RWPE1 (cell line): ENCODE measurements around the gene AKIP1.

Source experiments
- CTCF ChIA-PET: fragments of 350-600 bp; sonication (Branson Sonifier 250); formaldehyde crosslinking; extraction: SDS; loops from one replicate; lab custom pipeline; 2021; lab: Yijun Ruan, JAX
- POLR2A ChIA-PET: fragments of 400-600 bp; formaldehyde crosslinking; extraction: SDS; loops from one replicate; lab custom pipeline; 2020; ENCODE audit warnings: antibody characterized with exemption; ENCODE audit not compliant: low non-redundant PET; lab: Yijun Ruan, JAX
- DNase-seq: peaks from one replicate; pipeline ENCODE4 v3.0.0; 2012; ENCODE audit warnings: low spot score
- H3K27ac ChIP-seq: fragments of 450-650 bp; 2 replicates; pipeline ENCODE4 v1.5.1; 2017
- TF ChIP-seq, protein P1 (sequence below): fragments of 450-650 bp; conservative IDR thresholded peaks from 2 replicates; pipeline ENCODE4 v1.5.1; 2017; ENCODE audit warnings: low read depth, mild to moderate bottlenecking

AKIP1 gene, protein sequence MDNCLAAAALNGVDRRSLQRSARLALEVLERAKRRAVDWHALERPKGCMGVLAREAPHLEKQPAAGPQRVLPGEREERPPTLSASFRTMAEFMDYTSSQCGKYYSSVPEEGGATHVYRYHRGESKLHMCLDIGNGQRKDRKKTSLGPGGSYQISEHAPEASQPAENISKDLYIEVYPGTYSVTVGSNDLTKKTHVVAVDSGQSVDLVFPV

DNA sequence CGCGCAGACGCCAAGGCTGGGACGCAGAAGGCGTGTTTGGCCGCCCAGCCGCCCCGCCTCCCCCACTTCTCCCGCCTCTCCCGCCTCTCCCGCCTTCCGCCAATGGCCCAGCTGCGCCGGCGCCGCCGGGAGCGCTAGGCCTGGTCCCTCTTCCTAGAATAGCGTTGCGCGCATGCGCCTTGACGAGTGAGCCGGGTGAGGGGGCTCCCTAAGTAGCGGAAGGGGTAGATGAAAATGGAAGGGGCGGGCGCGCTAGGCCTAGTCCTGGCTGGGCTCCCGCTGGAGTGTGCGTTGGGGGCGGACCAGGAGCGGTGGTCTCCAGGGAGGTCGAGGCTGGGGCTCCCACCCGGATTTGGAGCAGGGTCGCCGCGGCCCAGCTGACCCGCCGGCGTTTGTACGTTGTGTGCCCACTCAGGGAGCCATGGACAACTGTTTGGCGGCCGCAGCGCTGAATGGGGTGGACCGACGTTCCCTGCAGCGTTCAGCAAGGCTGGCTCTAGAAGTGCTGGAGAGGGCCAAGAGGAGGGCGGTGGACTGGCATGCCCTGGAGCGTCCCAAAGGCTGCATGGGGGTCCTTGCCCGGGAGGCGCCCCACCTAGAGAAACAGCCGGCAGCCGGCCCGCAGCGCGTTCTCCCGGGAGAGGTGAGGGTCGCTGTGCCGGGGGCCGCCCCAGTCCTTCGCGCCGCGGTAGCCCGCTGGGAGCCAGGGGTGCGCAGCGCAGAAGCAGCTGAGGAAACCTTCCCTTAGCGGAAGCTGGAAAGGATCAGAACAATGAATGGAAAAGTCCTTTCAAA is at the start of gene AKIP1:
Gene AKIP1, plus strand, starts transcription at position 161 of the 795 bp plus-strand sequence. Its CDS starts 261 bp downstream, at position 422.
- ChIA-PET CTCF (interaction anchor here (0.7 to 1.0 kb wide), 5 partner anchors 48 to 628 kb away, joined by 3 to 4 read pairs (median 3); no protein-coding TSS in a partner anchor), POLR2A (interaction anchor here (0.6 kb wide), 1 partner anchor 53 kb away, joined by 3 read pairs; no protein-coding TSS in a partner anchor)
- TF ChIP-seq, protein P1, sequence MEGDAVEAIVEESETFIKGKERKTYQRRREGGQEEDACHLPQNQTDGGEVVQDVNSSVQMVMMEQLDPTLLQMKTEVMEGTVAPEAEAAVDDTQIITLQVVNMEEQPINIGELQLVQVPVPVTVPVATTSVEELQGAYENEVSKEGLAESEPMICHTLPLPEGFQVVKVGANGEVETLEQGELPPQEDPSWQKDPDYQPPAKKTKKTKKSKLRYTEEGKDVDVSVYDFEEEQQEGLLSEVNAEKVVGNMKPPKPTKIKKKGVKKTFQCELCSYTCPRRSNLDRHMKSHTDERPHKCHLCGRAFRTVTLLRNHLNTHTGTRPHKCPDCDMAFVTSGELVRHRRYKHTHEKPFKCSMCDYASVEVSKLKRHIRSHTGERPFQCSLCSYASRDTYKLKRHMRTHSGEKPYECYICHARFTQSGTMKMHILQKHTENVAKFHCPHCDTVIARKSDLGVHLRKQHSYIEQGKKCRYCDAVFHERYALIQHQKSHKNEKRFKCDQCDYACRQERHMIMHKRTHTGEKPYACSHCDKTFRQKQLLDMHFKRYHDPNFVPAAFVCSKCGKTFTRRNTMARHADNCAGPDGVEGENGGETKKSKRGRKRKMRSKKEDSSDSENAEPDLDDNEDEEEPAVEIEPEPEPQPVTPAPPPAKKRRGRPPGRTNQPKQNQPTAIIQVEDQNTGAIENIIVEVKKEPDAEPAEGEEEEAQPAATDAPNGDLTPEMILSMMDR, result no peak
- peak; percentile 90 for DNase-seq
- H3K27ac ChIP-seq, result peak within 1 kb of the TSS; percentile 88

DNA sequence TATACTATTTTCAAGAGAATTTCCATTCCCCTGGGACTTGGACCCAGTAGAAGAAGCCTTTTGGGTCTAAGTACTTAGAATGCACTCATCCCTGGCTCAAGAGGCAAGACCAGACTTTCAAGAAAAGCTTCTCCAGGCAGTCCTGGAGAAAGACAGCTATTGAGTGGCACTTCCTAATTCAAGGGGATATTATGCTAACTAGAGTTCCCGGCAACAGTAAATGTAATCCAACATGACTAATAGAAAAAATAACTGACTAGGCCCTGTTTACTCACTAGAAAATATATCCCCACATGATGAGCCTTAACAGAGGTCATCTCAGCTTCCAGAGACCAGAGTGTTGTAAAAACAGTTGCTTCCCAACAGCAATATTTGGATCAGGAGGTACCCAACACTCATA is 47.2 kb upstream of the AKIP1 start:
- no peak for DNase-seq
- POLR2A ChIA-PET, result no interaction called here
- TF ChIP-seq, protein P1, result no peak
- CTCF ChIA-PET, result no interaction called here
- no peak overlapping the region for H3K27ac ChIP-seq

DNA sequence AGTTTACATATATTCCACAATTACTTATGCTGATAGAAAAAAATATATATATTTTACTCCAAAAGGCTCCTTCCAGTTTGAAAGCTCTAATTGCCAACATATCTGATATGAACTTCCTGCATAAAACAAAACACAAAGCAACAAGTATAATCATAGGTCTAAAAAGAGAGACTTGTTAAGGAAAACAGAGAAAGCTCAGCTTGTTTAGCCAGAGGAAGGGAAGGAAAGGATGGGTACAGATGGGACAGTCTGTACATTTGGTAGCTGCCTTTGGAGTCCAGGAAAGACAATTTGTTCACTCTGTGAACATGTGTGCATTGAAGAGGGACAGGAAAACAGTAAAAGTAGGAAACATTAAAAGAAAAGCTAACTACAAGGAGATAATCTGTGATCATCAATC is 45.7 kb upstream of the AKIP1 start:
- TF ChIP-seq, protein P1, result no peak
- no peak for DNase-seq
- CTCF ChIA-PET, result interaction anchor here (0.6 kb wide), 1 partner anchor 53 kb away, joined by 3 read pairs; no protein-coding TSS in a partner anchor
- no peak overlapping the region for H3K27ac ChIP-seq
- POLR2A ChIA-PET, result no interaction called here

DNA sequence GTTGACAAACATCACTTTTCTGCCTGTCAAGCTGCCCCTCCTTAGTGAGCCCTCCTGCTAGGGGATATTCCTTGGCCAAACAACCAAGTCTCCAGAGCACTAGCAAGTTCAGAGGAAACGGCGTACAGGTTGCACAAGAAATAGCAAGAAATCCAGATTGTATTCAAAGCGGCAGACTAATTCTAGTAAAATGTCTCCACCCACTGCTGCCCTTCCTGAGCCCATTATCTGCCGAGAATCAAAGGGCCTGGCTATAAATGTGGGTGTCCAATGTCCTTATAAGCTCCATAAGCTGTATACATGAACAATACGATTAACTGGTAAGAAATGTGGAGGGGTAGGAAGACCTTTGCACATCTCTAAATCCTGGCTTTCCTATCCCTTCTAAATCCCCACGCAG is 44.0 kb upstream of the AKIP1 start:
- POLR2A ChIA-PET, result no interaction called here
- TF ChIP-seq, protein P1, result no peak
- CTCF ChIA-PET, result interaction anchor here (1.3 kb wide), 1 partner anchor 14 kb away, joined by 3 read pairs; no protein-coding TSS in a partner anchor
- no peak overlapping the region for H3K27ac ChIP-seq
- no peak for DNase-seq

DNA sequence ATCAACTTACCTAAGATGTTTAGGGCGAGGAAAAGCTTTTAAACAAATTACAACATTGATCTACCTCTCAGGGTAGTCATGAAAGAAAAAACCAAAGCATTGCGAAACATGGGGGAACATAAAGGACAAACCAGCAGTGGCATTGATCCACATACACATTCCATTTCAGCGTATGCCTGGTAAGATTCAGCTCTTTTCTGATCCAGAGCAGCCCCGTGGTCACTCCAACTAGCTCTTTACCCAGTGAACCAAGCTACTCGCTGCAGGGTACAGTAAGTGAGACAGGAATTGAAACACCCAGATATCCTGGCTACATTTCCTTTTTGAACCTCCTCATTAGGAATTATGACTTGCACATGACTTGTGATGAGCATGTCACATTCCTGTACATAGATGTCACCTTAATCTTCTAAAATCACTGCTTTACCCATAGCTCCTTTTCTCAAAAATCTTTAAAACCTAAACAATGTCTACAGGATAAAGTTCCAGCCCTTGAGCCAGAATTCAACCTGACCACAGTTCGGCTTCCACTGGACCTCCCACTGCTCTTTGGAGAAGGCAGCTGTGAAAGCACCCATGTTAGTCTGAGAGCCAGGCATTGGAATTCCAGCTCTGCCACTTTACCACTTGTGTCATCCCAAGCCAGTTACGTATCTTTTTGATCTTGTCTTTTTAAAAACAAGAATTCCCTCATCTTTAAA is 42.9 kb upstream of the AKIP1 start:
- TF ChIP-seq, protein P1, result no peak
- no peak for DNase-seq
- CTCF ChIA-PET, result interaction anchor here (0.6 kb wide), 1 partner anchor 182 kb away, joined by 8 read pairs; no protein-coding TSS in a partner anchor
- POLR2A ChIA-PET, result interaction anchor here (0.9 kb wide), 1 partner anchor 58 kb away, joined by 3 read pairs; a partner anchor contains a TSS
- H3K27ac ChIP-seq, result no peak overlapping the region
